ENCODE data around the gene GRIN2D. TPM values are rescaled to one million over a fixed set of nuclear protein-coding genes. Genes with fewer than 3 reads are reported as not detected.

The GRIN2D gene
- total RNA-seq, 6 experiments from 2014 or later, result 2.8 to 4.4 (median 3.1) TPM

DNA sequence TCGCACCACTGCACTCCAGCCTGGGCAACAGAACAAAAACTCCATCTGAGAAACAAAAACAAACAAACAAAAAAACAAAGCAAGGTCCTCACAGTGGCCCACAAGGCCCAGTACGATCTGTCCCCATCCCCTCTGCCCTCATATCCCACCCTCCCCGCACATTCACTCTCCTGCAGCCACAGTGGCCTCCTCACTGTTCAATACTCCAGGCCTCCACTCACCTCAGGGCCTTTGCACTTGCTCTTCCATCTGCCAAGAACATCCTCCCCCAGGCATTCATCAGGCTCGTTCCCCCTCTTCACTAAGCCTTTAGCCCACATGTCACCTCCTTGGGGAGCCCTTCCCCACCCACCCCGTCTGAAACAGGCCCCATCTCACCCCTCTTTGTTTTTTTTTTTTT is 34.3 kb upstream of the GRIN2D start:
- Mint-ChIP-seq H3K9me3 (no peaks in the 10 kb centered on the region), H3K27ac (no peak overlapping the region), H3K36me3 (ENCODE audit: low read depth) (peaks cover 4% of the 10 kb centered on the region; the same call in 1 of the 2 replicates), H3K4me1 (ENCODE audit: low read depth) (peaks cover 6% of the 10 kb centered on the region; the same call in 1 of the 2 replicates), H3K27me3 (ENCODE audit: insufficient read depth) (no peaks in the 10 kb centered on the region), H3K4me3 (no peak overlapping the region)
- TF ChIP-seq, protein P1, sequence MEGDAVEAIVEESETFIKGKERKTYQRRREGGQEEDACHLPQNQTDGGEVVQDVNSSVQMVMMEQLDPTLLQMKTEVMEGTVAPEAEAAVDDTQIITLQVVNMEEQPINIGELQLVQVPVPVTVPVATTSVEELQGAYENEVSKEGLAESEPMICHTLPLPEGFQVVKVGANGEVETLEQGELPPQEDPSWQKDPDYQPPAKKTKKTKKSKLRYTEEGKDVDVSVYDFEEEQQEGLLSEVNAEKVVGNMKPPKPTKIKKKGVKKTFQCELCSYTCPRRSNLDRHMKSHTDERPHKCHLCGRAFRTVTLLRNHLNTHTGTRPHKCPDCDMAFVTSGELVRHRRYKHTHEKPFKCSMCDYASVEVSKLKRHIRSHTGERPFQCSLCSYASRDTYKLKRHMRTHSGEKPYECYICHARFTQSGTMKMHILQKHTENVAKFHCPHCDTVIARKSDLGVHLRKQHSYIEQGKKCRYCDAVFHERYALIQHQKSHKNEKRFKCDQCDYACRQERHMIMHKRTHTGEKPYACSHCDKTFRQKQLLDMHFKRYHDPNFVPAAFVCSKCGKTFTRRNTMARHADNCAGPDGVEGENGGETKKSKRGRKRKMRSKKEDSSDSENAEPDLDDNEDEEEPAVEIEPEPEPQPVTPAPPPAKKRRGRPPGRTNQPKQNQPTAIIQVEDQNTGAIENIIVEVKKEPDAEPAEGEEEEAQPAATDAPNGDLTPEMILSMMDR (IDR thresholded peaks at IDR 0.05), result no peak
- no peak for DNase-seq

DNA sequence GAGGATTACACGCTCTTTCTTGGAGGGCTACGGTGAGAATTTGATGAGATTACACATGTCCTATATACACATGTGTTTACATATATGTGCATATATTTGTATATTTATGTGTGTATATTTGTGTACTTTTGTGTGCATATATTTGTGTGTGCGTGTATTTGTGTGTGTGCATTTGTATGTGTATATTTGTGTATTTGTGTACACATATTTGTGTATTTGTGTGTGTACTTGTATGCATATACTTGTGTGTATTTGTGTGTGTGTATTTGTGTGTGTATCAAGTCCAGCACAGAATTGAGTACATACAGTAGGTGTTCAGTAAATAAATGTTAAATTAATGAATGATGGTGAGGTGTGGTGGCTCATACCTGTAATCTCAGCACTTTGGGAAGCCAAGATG is 31.6 kb upstream of the GRIN2D start:
- H3K27ac Mint-ChIP-seq, result no peak overlapping the region
- peaks cover 5% of the 10 kb centered on the region; the same call in 1 of the 2 replicates for H3K4me1 Mint-ChIP-seq (ENCODE audit: low read depth)
- H3K9me3 Mint-ChIP-seq, result no peaks in the 10 kb centered on the region
- no peaks in the 10 kb centered on the region; the same call in 1 of the 2 replicates for H3K27me3 Mint-ChIP-seq (ENCODE audit: insufficient read depth)
- TF ChIP-seq, protein P1 (IDR thresholded peaks at IDR 0.05), result no peak
- H3K4me3 Mint-ChIP-seq, result no peak overlapping the region
- H3K36me3 Mint-ChIP-seq (ENCODE audit: low read depth), result peaks cover 4% of the 10 kb centered on the region; the same call in 1 of the 2 replicates
- no peak for DNase-seq

DNA sequence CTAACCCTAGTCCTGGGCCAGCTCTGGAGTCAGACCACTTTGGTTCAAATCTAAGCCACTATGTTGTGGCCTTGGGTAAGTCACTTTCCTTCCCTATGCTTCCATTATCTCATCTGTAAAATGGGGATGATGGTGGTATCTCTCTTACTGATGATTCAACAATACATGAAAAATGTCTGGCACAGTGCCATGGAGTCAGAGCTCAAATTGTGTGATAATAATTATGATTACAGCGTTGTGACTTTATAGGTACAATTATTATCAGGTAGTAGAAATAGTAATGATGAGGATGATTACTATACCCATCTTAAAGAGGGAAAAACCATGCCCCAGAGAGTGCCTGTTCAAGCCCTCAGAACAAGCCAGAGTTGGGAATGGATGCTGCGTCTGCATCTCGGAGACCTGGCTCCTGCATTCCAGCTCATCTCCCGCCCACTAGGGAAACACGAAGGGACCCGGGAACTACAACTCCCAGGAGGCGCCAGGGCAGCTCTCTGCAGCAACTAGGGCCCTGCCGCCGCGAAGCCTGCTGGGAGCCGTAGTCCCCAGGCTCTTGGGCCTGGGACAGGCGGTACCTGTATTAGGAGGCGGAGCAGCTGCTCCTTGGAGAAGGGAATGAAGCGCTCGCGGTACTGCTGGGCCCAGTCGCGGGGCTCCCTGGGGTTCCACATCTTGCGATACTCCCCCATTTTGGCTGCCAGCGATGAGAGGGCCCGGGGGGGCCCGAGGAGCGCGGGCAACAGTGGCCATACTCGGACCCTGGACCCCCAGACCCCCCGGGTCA is 30.6 kb upstream of the GRIN2D start:
- no peaks in the 10 kb centered on the region for H3K4me1 Mint-ChIP-seq (ENCODE audit: low read depth)
- no peaks in the 10 kb centered on the region for H3K9me3 Mint-ChIP-seq
- H3K27me3 Mint-ChIP-seq (ENCODE audit: insufficient read depth), result no peaks in the 10 kb centered on the region; the same call in none of the 2 replicates
- H3K27ac Mint-ChIP-seq, result peak overlapping the region; percentile 94
- TF ChIP-seq, protein P1 (IDR thresholded peaks at IDR 0.05), result no peak
- peak overlapping the region; percentile 88 for H3K4me3 Mint-ChIP-seq
- peak; percentile 96 for DNase-seq
- H3K36me3 Mint-ChIP-seq (ENCODE audit: low read depth), result peaks cover 4% of the 10 kb centered on the region; the same call in 1 of the 2 replicates

DNA sequence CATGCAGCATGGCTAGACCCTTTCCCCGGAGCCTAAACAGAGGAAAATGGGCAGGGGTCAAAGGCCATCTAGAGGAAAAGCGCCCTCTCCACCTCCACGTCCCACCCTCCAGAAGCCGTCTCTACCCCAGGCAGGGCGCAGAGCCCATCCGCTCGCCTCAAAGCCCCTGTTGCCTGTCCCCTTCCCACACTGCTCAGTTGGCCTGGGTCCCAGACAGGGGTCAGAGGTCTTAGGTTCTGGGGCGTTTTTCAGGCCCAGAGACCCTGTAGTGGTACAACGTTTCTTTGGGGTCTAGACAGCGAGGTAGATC is 30.0 kb upstream of the GRIN2D start:
- no peak for DNase-seq
- Mint-ChIP-seq H3K36me3 (ENCODE audit: low read depth) (peaks cover 2% of the 10 kb centered on the region; the same call in 1 of the 2 replicates), H3K27ac (peak overlapping the region; percentile 94), H3K4me3 (peak overlapping the region; percentile 88), H3K27me3 (ENCODE audit: insufficient read depth) (no peaks in the 10 kb centered on the region; the same call in none of the 2 replicates), H3K9me3 (no peaks in the 10 kb centered on the region), H3K4me1 (ENCODE audit: low read depth) (no peaks in the 10 kb centered on the region)
- TF ChIP-seq, protein P1 (IDR thresholded peaks at IDR 0.05), result no peak

DNA sequence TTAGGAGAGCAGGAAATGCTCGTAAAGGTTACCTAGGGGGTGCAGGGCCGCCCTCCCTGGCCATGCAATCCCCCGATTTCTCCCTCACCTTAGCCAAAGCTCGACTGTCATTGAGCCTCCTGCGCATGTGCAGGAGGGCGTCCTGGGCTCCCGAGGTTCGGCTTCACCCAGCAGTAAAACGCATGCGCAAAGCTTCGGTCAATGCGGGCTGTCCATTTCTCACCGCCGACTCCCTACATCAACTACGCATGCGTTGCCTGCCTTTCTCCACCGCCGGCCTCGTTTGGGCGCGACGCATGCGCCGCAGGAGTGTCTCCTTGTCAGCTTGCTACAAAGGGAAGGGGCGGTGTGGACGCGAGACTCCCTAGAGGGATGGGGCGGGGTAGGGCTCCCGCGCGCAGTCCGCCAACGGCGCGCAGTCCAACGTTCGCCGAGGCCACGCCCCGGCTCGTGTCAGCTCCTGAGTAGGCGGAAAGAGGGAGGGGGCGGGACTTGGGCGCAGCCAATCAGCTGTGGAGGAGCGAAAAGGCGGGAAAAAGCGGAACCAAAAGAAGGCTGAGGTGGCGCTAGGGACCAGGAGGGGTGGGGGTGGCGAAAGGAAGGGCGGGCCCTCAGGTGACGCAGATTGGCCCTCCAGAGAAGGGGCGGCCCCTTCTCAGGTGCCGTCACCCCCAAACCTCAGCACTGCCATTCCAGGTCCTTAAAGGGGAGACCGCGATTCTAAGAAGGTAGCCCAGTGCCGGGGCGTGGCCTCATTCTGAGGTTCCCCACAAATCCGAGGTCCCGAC is 29.5 kb upstream of the GRIN2D start, which contains the start of the genes SYNGR4 and TMEM143:
Gene SYNGR4 (plus strand): TSS at position 558 of the 788 bp plus-strand sequence. CDS start 1,476 bp downstream, outside the sequence.
Gene TMEM143 (minus strand): TSS at position 131 of the 788 bp plus-strand sequence. CDS start 20 bp downstream, at position 111.
- Mint-ChIP-seq H3K27me3 (ENCODE audit: insufficient read depth) (peaks cover under 1% of the 10 kb centered on the region), H3K9me3 (no peaks in the 10 kb centered on the region), H3K4me3 (peak within 1 kb of the TSS; percentile 88), H3K4me1 (ENCODE audit: low read depth) (no peaks in the 10 kb centered on the region), H3K36me3 (ENCODE audit: low read depth) (no peaks in the 10 kb centered on the region; the same call in 1 of the 2 replicates), H3K27ac (peak within 1 kb of the TSS; percentile 94)
- TF ChIP-seq, protein P1 (IDR thresholded peaks at IDR 0.05), result no peak
- peak; percentile 99 for DNase-seq
